Psoas muscle (tissue), 8 donors: Measurements from ENCODE around the gene ZBTB9. TPM values are rescaled to one million over a fixed set of nuclear protein-coding genes. Genes with fewer than 3 reads are reported as not detected.

Experiments used
- ATAC-seq, 4 donors: fragments of 200-7000 bp; cut with Tn5 transposase; one replicate each; pipeline ENCODE4 v1.9.1; 2020; ENCODE audit warnings: moderate library complexity in 3 of 4, mild to moderate bottlenecking in 2 of 4
- DNase-seq, 2 donors: peaks; one replicate each; pipeline ENCODE4 v3.0.0-alpha.2; 2020
- H3K27ac ChIP-seq: fragments of 200-600 bp; one replicate; pipeline ENCODE4 v1.8.0; 2022
- H3K27me3 ChIP-seq, 3 donors: fragments of 200-600 bp in 1 of 3; one replicate each; pipeline versions ENCODE4 v1.6.1 to v1.8.0; 2013 to 2022; ENCODE audit warnings: low read length in 2 of 3, mild to moderate bottlenecking in 2 of 3, moderate library complexity in 1 of 3; ENCODE audit not compliant: insufficient read depth in 3 of 3
- H3K36me3 ChIP-seq, 2 donors: fragments of 200-600 bp in 1 of 2; one replicate each; pipeline versions ENCODE4 v1.6.1 to v1.8.0; 2013 to 2022; ENCODE audit warnings: low read depth in 1 of 2, mild to moderate bottlenecking in 1 of 2, moderate library complexity in 1 of 2; ENCODE audit not compliant: insufficient read depth in 1 of 2
- H3K4me1 ChIP-seq: fragments of 200-600 bp; one replicate; pipeline ENCODE4 v1.8.0; 2022
- H3K4me3 ChIP-seq: fragments of 200-600 bp; one replicate; pipeline ENCODE4 v1.8.0; 2022; ENCODE audit warnings: mild to moderate bottlenecking
- H3K9me3 ChIP-seq: fragments of 200-600 bp; one replicate; pipeline ENCODE4 v1.8.0; 2022
- CTCF ChIP-seq: fragments of 200-600 bp; IDR thresholded peaks from one replicate; pipeline ENCODE4 v1.8.0; 2022; ENCODE audit warnings: antibody characterized with exemption
- WGBS, 3 donors: extraction: QIAGEN DNeasy Blood & Tissue Kit; methylation state at CpG; one replicate each; pipeline versions ENCODE4 v1.1.6 to v1.1.7; 2013; 5-methylcytosine and 5-hydroxymethylcytosine counted together
- intact Hi-C, 2 donors: fragments of 100-400 bp; cut with DNase I; formaldehyde crosslinking; loops; one replicate each; pipeline versions ENCODE4 v1.11.0 to v1.14.2; 2022
- polyA plus RNA-seq, 3 donors: library from polyadenylated mRNA; stranded (reverse); fragments of 200-250 nt; gene quantifications; one replicate each; pipeline ENCODE4 v1.2.3, GENCODE V29; 2013
- total RNA-seq, 4 donors: library from RNA; stranded (reverse); fragmentation: NEBNext Ultra II Directional in 2 of 4; extraction: Animal tissue kit (Norgen Biotek cat#: 25700) in 2 of 4; gene quantifications; one replicate each; pipeline versions ENCODE4 v1.2.1 to v1.2.4, GENCODE V29; 2021 to 2023
- donor health status: healthy with polysubstance abuse.
- donor health status: DM: no; HTN: no; CAD: no; lungs with moderate emphysema.
- donor health status: Bipolar disorder and iron deficiency.
- donor health status: healthy.
- donor health status: DM: yes; HTN: yes; CAD: no.
- donor health status: DM: no; HTN: no; CAD: no.
- donor health status: DM: no; HTN: no; CAD: no.
- donor health status: DM: yes; HTN: yes; CAD: no.

ZBTB9 gene
- total and polyA plus RNA-seq, 7 donors: 1.9 to 5.2 (median 3.7) TPM

- Histone ChIP-seq H3K9me3 (no peaks in the 10 kb centered on the region), H3K4me3 (no peak overlapping the region), H3K27me3 (no peaks in the 10 kb centered on the region), H3K27ac (no peak overlapping the region), H3K4me1 (no peaks in the 10 kb centered on the region), H3K36me3 (peaks cover 0 to 9% of the 10 kb centered on the region in 2 donors)
- 90 to 94% (median 93%) methylated on average over 10 of the region's 10 CpGs for WGBS, 3 donors
- no peak for TF ChIP-seq CTCF
- no peak for DNase-seq
- intact Hi-C loops: no loop called here
- ATAC-seq: no peak
These were observed 8.0 kb upstream of the ZBTB9 start for GRCh38 chr6:33446356-33446755.

- H3K27me3 ChIP-seq: no peaks in the 10 kb centered on the region
- intact Hi-C loops: loop anchor here (5.0 to 10.0 kb wide), 3 partner anchors 73 to 127 kb away; no protein-coding TSS in a partner anchor
- no peak overlapping the region for H3K4me3 ChIP-seq
- H3K4me1 ChIP-seq: peaks cover 4% of the 10 kb centered on the region
- H3K27ac ChIP-seq: no peak overlapping the region
- no peaks in the 10 kb centered on the region for H3K9me3 ChIP-seq
- H3K36me3 ChIP-seq: peaks cover 0 to 4% of the 10 kb centered on the region in 2 donors
- DNase-seq: no peak
- no peak for TF ChIP-seq CTCF
- no peak for ATAC-seq
- 68 to 73% (median 73%) methylated on average over 3 of the region's 3 CpGs for WGBS, 3 donors
These were observed 3.9 kb upstream of the ZBTB9 start for GRCh38 chr6:33450434-33450833.

- Histone ChIP-seq H3K36me3 (peaks cover 0 to 13% of the 10 kb centered on the region in 2 donors), H3K9me3 (no peaks in the 10 kb centered on the region), H3K4me1 (peaks cover 4% of the 10 kb centered on the region), H3K4me3 (no peak overlapping the region), H3K27ac (no peak overlapping the region), H3K27me3 (no peaks in the 10 kb centered on the region)
- WGBS, 3 donors: 83 to 92% (median 86%) methylated on average over 12 to 15 of the region's 15 CpGs
- no peak for ATAC-seq
- intact Hi-C loops: loop anchor here (5.0 to 10.0 kb wide), 3 partner anchors 74 to 126 kb away; no protein-coding TSS in a partner anchor
- DNase-seq: no peak
- TF ChIP-seq CTCF: no peak
These were observed 2.8 kb upstream of the ZBTB9 start for GRCh38 chr6:33451606-33452005.

GRCh38 chr6:33452496-33452895 is 1.9 kb upstream of the ZBTB9 start:
- DNase-seq (no peak), ATAC-seq (no peak)
- no peak overlapping the region for H3K27ac ChIP-seq
- no peaks in the 10 kb centered on the region for H3K27me3 ChIP-seq
- TF ChIP-seq CTCF: no peak
- H3K4me3 ChIP-seq: no peak overlapping the region
- intact Hi-C loops: loop anchor here (5.0 to 10.0 kb wide), 3 partner anchors 75 to 125 kb away; no protein-coding TSS in a partner anchor
- WGBS, 3 donors: 57 to 88% (median 66%) methylated on average over 1 to 4 of the region's 4 CpGs
- no peaks in the 10 kb centered on the region for H3K9me3 ChIP-seq
- H3K4me1 ChIP-seq: peaks cover 4% of the 10 kb centered on the region
- H3K36me3 ChIP-seq: peaks cover 0 to 21% of the 10 kb centered on the region in 2 donors
